NCI-H1436 (cell line): ENCODE measurements around the gene PLA2G6.
"Not testable (repeated sequence)": the region's sequence is repeated elsewhere in the genome, so short reads cannot be mapped to it uniquely, and the experiment has no call there.

Experiments
- DNase-seq: peaks from one replicate; lab custom pipeline; 2025; lab: John Stamatoyannopoulos, UW

PLA2G6 gene

DNA sequence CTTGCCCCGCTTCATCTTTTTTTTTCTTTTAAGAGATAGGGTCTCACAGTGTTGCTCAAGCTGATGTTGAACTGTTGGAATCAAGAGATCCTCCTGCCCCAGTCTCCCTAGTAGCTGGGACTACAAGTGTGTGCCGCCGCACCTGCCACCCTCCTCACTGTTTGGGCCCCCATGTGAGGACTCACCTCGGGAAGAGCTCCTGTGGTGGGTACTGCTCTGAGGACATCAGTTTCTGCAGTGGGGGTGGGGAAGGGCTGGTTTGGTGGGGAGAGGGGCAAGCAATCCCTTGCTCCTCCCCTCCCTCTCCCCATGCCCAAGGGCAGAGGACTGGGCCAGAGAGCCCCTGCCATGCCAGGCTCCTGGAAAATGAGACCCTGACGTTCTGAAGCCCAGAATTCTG lies 96.1 kb downstream of the PLA2G6 start:
- DNase-seq = no peak

- DNase-seq = no peak
These were observed 96.6 kb downstream of the PLA2G6 start for GRCh38 chr22:38085056-38085455.

DNA sequence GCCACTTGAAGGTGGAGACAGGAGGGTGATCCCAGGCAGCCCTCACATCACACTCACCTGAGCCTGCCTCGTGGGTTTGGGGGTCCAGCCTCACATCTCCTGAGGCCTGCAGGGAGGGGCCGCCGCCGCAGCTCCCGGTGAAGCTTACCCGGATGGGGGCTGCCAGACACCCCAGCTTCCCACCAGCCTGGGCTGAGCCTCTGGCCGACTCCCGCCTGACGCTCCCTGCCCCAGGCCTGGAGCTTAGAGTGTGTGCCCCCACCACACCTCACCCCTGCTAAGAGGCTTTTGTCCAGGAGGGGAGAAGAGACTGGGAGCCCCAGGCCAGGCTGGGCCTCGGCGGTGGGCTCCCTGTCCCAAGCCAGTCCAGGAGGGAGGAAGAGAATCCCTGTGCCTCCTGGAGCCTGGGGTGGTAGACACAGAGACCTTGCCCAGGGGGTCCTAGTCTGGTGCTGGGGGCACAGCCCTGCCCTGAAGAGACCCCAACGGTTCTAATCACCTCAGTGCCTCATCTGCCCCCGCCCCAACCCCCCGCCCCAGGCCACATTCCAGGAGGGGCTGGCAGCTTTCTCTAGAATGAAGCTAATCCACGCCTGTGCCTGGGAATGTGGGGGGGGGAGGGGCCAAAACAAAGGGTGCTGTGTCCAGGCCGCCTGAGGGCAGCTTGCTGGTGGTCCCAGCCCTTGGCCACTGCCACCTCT lies 97.5 kb downstream of the PLA2G6 start, which contains the start of gene SLC16A8:
Gene SLC16A8, minus strand, starts transcription at position 254 of the 701 bp plus-strand sequence. CDS start 1,311 bp downstream, outside the sequence.
- DNase-seq = no peak

DNA sequence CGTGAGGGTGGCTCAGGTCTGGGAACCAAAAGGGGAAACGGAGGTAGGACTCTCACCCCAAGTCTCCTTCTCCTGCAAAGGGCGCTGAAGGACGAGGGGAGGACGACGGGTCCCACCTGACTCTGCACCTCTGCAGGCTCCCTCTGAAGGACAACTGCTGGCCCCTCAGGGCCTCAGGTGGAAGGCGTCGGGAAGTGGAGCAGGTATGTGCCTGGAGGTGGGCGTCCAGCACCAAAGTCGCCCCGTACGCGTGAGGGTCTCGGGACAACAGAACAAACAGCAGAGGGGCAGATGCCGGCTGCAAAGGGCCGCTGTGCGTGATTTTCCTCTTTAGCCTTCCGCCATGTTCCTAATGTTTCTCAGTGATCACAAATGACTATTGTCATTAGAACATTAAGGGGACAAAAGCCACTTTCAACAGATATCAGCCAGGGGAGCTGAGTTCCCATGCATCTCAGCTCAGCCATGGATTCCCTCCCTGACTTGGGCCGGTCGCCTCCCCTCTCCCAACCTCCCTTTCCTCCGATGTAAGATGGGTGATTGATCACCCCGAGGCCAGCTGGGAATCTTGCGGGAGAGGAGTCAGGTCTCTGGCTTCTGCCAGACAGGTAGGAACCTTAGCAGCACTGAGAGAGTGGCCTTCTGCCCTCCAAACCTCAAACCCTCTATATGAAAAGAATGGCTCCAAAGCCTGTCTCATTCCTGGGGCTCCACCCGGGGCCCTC lies 98.5 kb downstream of the PLA2G6 start:
- DNase-seq = no peak

- DNase-seq = no peak
These were observed 99.4 kb downstream of the PLA2G6 start for GRCh38 chr22:38081941-38082828.

DNA sequence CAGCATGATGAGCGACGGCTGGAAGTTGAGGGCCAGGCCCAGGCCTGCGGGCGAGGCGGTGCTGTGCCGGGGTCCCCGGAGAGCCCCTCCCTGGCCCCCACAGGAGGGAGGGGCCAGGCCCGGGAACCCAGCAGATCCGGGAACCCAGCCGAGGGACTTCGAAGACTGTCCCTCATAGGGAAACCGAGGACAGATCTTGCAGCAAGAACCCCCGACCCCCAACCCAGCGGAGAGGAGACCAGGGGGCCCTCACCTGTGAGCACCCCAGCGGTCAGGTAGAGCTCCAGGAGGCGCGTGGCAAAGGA lies 100.0 kb downstream of the PLA2G6 start:
- no peak for DNase-seq

DNA sequence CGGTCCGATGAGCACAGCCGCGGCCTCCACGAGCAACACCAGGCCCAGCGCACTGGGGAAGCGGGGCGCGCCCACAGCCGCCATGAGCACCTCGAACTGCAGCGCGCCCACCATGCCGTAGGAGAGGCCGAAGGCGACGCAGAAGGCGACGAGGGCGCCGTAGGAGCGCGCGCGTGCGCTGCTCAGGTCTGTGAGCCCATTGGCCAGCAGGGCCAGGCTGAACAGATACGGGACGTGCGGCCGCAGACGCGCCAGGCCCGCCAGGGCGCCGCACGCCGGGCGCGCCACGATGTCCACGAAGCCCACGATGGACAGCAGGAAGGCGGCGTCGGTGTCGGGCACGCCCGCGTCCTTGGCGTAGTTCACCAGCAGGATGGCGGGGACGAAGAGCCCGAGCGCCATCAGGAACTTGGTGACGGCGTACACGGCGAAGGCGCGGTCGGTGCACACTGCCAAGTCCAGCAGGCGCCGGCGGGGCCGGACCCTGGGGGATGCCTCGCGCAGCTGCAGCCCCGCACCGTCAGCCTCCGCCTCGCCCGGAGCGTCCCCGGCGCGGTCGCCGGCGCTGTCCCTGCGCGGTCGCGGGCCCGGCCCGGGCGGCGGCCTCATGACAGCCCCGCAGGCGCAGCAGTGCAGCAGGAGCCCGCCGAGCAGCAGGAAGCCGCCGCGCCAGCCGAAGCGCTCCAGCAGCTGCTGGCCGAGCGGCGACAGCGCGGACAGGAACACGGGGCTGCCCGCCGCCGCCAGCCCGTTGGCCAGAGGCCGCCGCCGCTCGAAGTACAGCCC lies 100.6 kb downstream of the PLA2G6 start:
- DNase-seq = no peak

DNA sequence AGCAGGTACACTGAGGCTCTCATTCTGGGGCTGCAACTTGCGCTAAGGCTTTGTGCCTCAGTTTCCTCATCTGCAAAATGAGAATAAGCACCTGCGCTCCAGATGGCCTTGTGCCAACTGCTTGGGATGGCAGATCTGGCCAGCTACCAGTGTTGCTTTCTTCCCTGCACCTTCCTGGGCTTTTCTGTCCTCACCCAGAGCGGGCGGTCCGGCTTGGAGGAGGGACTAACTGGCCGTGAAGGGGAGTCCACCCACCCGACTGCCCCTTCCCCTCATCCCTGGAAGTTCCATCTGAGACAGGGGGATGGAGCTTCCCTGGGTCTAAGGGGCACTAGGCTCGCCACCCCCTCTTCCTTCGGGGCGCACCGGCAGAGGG lies 101.2 kb downstream of the PLA2G6 start:
- DNase-seq = no peak

- DNase-seq = no peak
These were observed 101.8 kb downstream of the PLA2G6 start for GRCh38 chr22:38079804-38080203.

GRCh38 chr22:38079208-38079607 lies 102.4 kb downstream of the PLA2G6 start:
- DNase-seq = not testable (repeated sequence)

- no peak for DNase-seq
These were observed 103.4 kb downstream of the PLA2G6 start for GRCh38 chr22:38078046-38078840.

DNA sequence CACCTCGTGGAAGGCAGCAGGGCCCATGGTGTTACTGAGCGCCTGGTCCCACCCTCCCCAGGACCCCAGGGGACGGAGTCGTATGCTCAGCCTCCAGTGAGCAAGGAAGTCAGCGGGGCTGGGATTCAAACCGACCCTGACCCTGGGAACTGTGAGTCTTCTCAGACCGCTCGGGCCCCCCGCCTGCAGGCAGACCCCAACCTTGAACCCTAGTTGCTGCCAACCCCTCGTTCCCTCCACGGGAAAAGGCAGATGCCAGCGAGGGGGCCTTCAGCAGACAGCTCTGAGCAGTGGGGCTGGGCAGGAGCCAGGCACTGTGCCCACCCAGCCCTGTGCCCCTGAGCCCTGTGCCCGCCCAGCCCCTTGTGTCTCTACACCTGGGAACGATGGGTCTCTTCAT lies 104.0 kb downstream of the PLA2G6 start:
- DNase-seq = no peak

- DNase-seq = no peak
These were observed 104.5 kb downstream of the PLA2G6 start for GRCh38 chr22:38077096-38077495.

DNA sequence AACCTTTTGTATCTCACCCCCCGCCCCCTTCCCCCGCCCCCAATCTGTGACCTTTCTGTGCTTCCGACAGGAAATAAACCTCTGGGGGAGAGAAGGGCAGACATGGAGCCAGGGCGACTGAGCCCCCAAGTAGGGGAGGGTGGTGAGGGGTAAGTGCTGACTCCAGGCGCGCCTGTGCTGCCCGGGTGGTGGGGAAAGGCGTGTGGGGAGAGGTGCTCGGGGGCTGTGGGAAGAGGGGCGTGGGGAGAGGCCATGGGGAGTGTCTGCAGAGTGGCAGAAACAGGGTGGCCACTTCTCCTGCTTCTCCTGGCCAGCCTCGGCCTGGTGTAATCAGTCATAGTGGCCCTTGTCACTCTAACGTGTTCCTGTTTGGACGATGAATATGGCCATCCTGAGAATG lies 105.7 kb downstream of the PLA2G6 start:
- no peak for DNase-seq

DNA sequence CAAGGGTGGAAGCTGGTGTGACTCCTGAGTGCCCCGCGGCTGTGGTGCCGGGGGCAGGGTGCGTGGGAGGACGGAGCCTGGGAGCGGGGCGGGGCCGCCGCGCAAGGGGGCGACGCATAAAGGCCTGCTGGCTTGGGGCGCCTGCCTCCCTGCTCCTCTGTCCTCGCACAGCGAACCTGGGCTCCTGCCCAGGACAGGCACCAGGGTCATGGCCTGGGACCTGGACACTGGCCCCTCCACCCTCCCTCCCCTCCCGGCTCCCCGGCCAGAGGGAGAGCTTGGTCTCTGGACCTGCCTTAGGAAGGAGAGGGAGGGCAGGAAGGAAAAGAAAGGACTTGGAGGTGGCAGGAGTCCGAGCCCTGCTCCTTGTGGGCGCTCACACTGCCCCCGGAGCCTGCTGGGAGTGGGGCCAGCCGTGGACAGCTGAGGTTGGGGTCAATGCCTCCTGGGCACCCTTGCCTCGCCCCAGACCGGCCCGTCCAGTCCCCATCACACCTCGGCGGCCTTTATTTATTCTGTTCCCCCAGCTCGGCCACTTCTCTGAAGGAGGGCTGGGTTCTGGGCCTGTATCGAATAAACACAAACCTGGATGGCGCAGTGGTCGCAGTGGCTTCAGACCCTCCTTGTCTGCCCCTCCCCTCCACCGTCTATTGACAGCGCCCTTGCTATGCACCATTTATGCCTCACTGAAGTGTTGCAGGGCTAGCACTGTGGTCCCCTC lies 106.4 kb downstream of the PLA2G6 start:
- no peak for DNase-seq

DNA sequence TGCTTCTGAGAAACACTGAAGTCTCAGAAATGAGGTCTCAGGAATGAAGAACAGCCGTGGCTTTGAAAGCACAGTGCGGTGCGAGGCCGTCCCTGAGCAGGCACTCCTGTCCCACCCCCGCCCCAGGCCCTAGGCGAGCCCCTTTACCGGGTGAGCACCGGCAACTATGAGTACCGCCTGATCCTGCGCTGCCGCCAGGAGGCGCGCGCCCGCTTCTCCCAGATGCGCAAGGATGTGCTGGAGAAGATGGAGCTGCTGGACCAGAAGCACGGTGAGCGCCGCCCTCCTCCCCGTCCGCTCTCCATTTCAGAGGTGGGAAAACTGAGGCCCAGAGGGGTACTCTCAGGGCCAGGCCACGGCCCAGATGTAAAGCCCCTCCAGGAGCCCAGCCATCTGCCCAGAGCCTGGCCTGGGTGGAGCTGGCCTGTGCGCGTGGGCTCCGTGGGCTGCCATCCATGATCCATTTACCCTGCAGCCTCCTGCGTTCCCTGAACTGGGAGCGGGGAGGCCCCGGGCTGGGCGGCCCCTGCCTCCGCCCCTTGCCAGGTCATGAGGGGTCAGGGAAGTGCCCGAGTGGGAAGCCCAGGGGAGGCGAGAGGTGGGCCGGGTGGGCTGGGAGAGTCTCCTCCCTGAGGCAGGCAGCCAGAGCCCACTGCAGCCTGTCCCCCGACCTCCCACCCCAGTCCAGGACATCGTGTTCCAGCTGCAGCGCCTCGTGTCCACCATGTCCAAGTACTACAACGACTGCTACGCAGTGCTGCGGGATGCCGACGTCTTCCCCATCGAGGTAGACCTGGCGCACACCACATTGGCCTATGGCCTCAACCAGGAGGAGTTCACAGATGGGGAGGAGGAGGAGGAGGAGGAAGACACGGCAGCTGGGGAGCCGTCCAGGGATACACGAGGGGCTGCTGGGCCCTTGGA lies 107.2 kb downstream of the PLA2G6 start:
- DNase-seq = no peak

DNA sequence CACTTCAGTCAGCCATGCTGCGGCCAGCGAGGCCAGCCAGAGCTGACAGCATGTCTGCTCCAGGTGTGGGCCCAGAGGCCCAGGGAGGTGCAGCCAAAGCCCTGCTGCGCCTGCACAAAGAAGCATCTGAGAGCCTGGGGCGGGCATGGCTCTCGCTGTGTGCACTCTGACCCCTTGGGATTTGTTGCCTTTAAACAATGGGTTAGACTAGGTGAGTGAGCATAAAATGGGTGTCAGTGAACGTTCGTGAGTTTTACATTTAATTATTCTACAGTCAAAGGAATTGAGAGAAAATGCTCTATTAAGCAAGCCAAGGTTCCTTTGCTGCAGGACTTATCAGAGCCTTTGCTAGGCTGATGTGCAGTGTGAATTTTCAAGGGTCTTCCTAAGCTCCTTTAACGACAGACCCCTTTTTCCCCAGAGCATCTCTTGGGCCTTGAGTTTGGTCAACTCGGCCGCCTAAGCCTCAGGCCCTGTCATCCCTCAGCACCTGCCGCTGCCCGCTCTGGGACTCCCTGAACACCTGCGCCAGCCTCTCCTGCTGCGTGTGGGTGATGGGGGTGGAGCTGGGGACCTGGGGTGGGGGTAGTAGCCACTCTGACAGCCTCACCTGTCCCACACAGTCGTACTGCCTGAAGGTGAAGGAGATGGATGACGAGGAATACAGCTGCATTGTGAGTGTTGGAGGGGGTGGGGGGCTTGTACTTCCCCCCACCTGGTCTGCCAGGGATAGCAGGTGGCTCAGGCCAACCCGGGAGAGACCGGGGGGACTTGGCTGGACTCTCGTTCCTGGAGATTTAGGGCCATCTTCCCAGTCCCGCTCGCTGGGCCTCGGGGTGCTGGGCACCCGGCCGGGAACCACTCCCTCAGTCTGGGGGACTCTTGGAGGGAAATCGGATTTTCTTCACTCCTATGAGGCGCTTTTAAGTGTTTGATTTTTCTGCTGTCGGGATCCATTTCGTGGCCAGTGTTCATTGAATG lies 108.2 kb downstream of the PLA2G6 start:
- DNase-seq = no peak
